BLaER1 treated with 17β-estradiol and CSF1 and Interleukin-3, amounts not matched to agents 10 nM and 100 nM (cell line): ENCODE data around the gene ZFP36L2.

Source experiments
- H3K27ac ChIP-seq, 11 experiments: shearing (Covaris generic); formaldehyde crosslinking; 2 replicates each; pipeline ENCODE4 v1.8.1; 2022
- H3K27me3 ChIP-seq, 11 experiments: shearing (Covaris generic); formaldehyde crosslinking; 2 replicates each; pipeline ENCODE4 v1.8.1; 2022
- H3K36me3 ChIP-seq, 11 experiments: shearing (Covaris generic); formaldehyde crosslinking; 2 replicates each; pipeline ENCODE4 v1.8.1; 2022
- H3K4me1 ChIP-seq, 10 experiments: shearing (Covaris generic); formaldehyde crosslinking; 2 replicates each; pipeline ENCODE4 v1.8.1; 2022
- H3K4me2 ChIP-seq, 11 experiments: shearing (Covaris generic); formaldehyde crosslinking; 2 replicates each; pipeline ENCODE4 v1.8.1; 2022
- H3K4me3 ChIP-seq, 10 experiments: shearing (Covaris generic); formaldehyde crosslinking; 2 replicates each; pipeline ENCODE4 v1.8.1; 2022
- H3K9ac ChIP-seq, 11 experiments: shearing (Covaris generic); formaldehyde crosslinking; 2 replicates each; pipeline ENCODE4 v1.8.1; 2022
- H3K9me3 ChIP-seq, 11 experiments: shearing (Covaris generic); formaldehyde crosslinking; replicated peaks in 1 of 11; 2 replicates each; pipeline ENCODE4 v1.8.1; 2022
- H4K20me1 ChIP-seq, 11 experiments: shearing (Covaris generic); formaldehyde crosslinking; 2 replicates each; pipeline ENCODE4 v1.8.1; 2022
- Cebpa-rat ChIP-seq, 11 experiments: shearing (Covaris generic); IDR thresholded peaks; 2 replicates each; pipeline ENCODE4 v1.8.1; 2022

The ZFP36L2 gene

DNA sequence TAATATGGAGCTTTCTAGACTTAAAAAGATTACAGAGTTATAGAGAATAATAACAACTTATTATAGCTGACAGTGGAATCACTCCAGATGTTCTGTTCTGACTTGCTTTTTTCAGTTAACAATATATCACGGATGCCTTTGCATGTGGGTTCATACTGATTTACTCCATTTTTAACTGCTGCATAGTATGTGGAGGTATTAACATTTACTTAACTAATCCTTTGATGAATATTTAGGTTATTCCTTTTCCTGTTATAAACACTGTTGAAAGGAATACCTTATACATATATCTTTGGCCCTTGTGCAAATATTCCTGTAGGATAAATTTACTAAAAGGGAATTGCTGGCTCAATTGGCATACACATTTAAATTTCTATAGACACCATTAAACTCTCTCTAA, 33.1 kb upstream of the ZFP36L2 start:
- no peak overlapping the region for H3K4me2 ChIP-seq
- H4K20me1 ChIP-seq = no peaks in the 10 kb centered on the region
- H3K9ac ChIP-seq = no peak overlapping the region
- no peak overlapping the region for H3K4me3 ChIP-seq
- TF ChIP-seq Cebpa-rat (IDR thresholded peaks at IDR 0.05) = no peak
- H3K27ac ChIP-seq = no peak overlapping the region
- no peaks in the 10 kb centered on the region for H3K9me3 ChIP-seq
- no peaks in the 10 kb centered on the region for H3K27me3 ChIP-seq
- H3K36me3 ChIP-seq = peaks cover 19 to 67% (median 38%) of the 10 kb centered on the region in 11 experiments; a peak in 21 of 22 replicates
- peaks cover 0 to 20% (median 3%) of the 10 kb centered on the region in 10 experiments; a peak in 9 of 20 replicates for H3K4me1 ChIP-seq

DNA sequence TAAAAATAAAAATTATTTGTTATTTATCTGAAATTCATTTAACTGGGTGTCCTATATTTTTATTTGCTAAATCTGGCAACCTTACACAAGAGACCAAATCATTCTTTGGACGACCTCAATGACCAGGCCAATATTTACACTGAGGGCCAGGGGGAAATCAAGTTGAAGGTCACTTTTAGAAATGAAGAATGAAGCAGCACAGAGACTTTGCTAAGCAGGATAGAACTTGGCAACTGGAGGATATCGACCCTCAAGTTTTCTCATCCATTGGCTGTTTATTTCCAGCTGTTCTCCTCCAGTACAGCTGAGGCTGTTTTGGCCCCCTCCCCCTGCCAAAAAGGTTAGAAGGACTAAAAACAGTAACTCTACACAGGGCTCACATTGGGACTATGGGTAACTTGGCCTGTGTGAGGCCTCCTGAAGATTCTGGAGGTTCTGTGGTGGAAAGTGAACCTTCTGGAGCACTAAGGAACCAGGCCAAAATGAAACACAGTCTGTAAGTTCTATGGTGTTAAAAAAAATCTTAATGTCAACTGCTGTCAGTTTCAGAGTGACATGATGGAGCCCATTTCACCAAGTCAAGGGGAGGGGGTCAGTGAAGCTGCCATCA, 32.2 kb upstream of the ZFP36L2 start:
- Histone ChIP-seq H3K4me3 (no peak overlapping the region), H3K4me1 (peaks cover 0 to 19% (median 3%) of the 10 kb centered on the region in 10 experiments; a peak in 9 of 20 replicates), H3K36me3 (peaks cover 25 to 65% (median 44%) of the 10 kb centered on the region in 11 experiments; a peak in 21 of 22 replicates), H3K9ac (no peak overlapping the region), H3K27me3 (no peaks in the 10 kb centered on the region), H3K27ac (no peak overlapping the region; a peak in 1 of 22 replicates), H3K9me3 (no peaks in the 10 kb centered on the region), H4K20me1 (no peaks in the 10 kb centered on the region), H3K4me2 (no peak overlapping the region)
- TF ChIP-seq Cebpa-rat (IDR thresholded peaks at IDR 0.05) = no peak

DNA sequence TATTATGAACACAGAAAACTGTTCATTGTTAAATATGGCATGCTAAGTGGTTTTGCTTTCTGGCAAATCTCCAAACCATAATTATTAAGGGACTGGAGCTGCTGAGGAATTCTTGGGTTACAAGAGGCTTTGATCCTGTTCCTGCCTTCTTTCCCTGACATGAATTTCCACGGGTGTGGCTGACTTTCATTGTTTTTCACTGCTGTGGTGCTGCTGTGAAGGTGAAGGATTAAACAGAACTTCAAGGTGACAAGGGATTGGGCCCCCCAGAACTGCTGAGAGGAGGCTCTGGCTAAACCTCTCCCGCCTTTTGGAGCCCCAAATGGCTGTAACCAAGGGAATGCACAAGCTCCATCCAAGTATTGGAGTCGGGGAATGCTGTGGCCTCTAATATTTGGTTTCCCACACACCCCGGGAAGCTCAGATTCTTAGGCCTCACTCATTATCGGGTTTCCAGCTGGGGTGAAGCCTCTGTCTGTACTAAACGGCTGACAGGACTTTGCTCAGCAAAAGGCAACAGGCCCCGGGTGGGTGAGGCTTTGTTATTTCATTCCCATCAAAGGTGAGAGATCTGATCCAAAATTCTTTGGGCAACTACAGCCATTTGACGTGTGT, 29.0 kb upstream of the ZFP36L2 start:
- Histone ChIP-seq H3K36me3 (peaks cover 25 to 67% (median 48%) of the 10 kb centered on the region in 11 experiments; a peak in 21 of 22 replicates), H3K4me3 (no peak overlapping the region), H3K9ac (no peak overlapping the region), H4K20me1 (no peaks in the 10 kb centered on the region), H3K9me3 (no peaks in the 10 kb centered on the region), H3K27ac (no peak overlapping the region), H3K4me2 (no peak overlapping the region), H3K27me3 (no peaks in the 10 kb centered on the region), H3K4me1 (0 out of 20 replicates have a peak, but pooled peaks cover 0 to 4% (median 0%) of the 10 kb centered on the region in 10 experiments)
- TF ChIP-seq Cebpa-rat (IDR thresholded peaks at IDR 0.05) = no peak

DNA sequence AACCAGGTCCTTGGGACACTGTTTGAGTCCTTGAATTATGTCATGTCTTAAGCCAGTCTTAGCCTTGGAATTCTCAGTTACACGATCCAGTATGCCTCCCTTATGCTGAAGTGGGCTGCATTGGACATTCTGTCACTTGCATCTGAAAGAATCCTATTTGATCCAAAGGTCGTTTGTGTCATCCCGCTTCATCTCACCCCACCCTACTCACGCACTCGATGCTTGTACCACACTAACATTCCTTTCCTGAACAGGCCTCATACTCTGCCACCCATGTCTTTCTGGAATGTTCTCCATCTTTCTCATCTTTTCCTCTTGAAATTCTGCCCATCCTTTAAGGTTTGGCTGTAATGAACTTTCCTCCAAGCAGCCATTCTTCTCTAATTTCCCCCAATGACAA, 27.9 kb upstream of the ZFP36L2 start:
- H3K4me2 ChIP-seq = no peak overlapping the region
- H3K36me3 ChIP-seq = peaks cover 25 to 64% (median 44%) of the 10 kb centered on the region in 11 experiments; a peak in 21 of 22 replicates
- peaks cover 0 to 4% (median 0%) of the 10 kb centered on the region in 11 experiments; a peak in 1 of 22 replicates for H3K9me3 ChIP-seq
- H3K4me1 ChIP-seq = 0 out of 20 replicates have a peak, but pooled peaks cover 0 to 4% (median 0%) of the 10 kb centered on the region in 10 experiments
- H3K4me3 ChIP-seq = no peak overlapping the region
- H3K9ac ChIP-seq = no peak overlapping the region
- TF ChIP-seq Cebpa-rat (IDR thresholded peaks at IDR 0.05) = no peak
- H3K27me3 ChIP-seq = no peaks in the 10 kb centered on the region
- H3K27ac ChIP-seq = no peak overlapping the region
- no peaks in the 10 kb centered on the region for H4K20me1 ChIP-seq

DNA sequence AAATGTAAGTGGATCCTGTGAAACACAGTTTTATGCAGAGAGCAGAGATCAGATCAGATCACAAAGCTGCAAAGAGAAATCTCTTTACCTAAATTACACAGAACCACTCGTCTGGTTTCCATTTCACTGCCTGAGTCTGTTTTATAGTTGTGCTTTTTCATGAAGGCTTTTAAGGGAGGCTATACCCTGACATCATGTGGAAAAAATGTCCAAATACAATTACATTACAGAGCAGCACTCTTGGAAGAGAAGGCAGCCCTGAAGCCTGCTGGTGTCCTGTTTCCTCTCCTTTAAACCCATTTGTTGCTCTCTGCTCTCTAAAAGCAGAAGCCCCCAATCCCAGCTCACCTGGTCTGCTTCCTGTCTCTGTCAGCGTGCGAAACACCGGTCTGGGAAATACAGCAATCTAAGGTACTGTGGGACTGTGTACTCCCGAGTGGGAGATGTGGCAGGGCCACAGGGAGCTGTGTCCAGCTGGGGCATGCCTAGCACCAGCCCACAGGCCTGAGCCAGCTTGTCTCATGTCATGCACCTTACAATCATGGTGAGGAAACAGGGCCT, 24.8 kb upstream of the ZFP36L2 start:
- peaks cover 0 to 4% (median 0%) of the 10 kb centered on the region in 11 experiments; a peak in 1 of 22 replicates for H3K9me3 ChIP-seq
- no peak overlapping the region for H3K27ac ChIP-seq
- peaks cover 0 to 10% (median 0%) of the 10 kb centered on the region in 10 experiments; a peak in 1 of 20 replicates for H3K4me1 ChIP-seq
- peaks cover 12 to 56% (median 32%) of the 10 kb centered on the region in 11 experiments; a peak in 19 of 22 replicates for H3K36me3 ChIP-seq
- TF ChIP-seq Cebpa-rat (IDR thresholded peaks at IDR 0.05) = no peak
- H3K27me3 ChIP-seq = no peaks in the 10 kb centered on the region
- H4K20me1 ChIP-seq = no peaks in the 10 kb centered on the region
- H3K9ac ChIP-seq = no peak overlapping the region
- no peak overlapping the region for H3K4me3 ChIP-seq
- H3K4me2 ChIP-seq = no peak overlapping the region

DNA sequence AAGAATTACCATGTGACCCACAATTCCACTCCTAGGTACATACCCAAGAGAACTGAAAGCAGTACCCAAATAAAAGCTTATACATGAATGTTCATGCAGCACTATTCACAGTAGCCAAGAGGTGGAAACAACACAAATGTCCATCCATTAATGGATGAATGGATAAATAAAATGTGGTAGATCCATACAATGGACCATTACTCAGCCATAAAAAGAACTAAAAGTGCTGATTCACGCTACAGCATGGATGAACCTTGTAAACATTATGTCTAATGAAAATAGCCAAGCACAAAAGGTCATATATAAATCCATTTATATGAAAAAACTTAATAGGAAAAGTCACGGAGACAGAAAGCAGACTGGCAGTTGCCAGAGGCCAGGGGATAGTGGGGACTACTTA, 23.6 kb upstream of the ZFP36L2 start:
- H3K4me2 ChIP-seq = no peak overlapping the region
- no peak overlapping the region for H3K27ac ChIP-seq
- peaks cover 4 to 53% (median 24%) of the 10 kb centered on the region in 11 experiments; a peak in 15 of 22 replicates for H3K36me3 ChIP-seq
- TF ChIP-seq Cebpa-rat (IDR thresholded peaks at IDR 0.05) = no peak
- H3K27me3 ChIP-seq = no peaks in the 10 kb centered on the region
- H3K9me3 ChIP-seq = peaks cover 0 to 4% (median 0%) of the 10 kb centered on the region in 11 experiments; a peak in 1 of 22 replicates
- H3K4me3 ChIP-seq = no peak overlapping the region
- H3K4me1 ChIP-seq = peaks cover 0 to 16% (median 0%) of the 10 kb centered on the region in 10 experiments; a peak in 5 of 20 replicates
- H3K9ac ChIP-seq = no peak overlapping the region
- H4K20me1 ChIP-seq = no peaks in the 10 kb centered on the region

DNA sequence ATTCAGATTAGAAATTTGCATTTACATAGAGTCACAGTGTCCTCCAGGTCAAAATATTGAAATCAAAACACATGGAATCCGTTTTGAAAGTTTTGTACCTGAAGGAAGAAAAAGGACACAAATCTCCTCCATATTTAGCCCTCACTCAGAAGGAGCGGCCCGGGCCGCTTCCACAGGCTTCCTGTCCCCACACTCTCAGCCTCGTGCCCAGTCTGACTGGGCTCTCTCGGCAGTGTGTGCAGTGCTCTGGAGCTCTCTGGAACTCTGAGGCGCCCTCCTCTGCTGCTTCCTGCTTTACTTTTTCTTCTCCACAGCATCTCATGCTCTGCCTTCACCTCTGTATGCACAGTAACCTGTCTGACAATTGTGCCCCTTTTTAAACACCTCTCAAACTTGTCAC, 22.2 kb upstream of the ZFP36L2 start:
- no peak overlapping the region for H3K27ac ChIP-seq
- H4K20me1 ChIP-seq = no peaks in the 10 kb centered on the region
- H3K4me3 ChIP-seq = no peak overlapping the region
- H3K9me3 ChIP-seq = peaks cover 0 to 4% (median 0%) of the 10 kb centered on the region in 11 experiments; a peak in 1 of 22 replicates
- no peak overlapping the region for H3K4me2 ChIP-seq
- no peaks in the 10 kb centered on the region for H3K27me3 ChIP-seq
- TF ChIP-seq Cebpa-rat (IDR thresholded peaks at IDR 0.05) = no peak
- H3K9ac ChIP-seq = no peak overlapping the region
- peaks cover 0 to 30% (median 0%) of the 10 kb centered on the region in 10 experiments; a peak in 7 of 20 replicates for H3K4me1 ChIP-seq
- peaks cover 0 to 50% (median 21%) of the 10 kb centered on the region in 11 experiments; a peak in 16 of 22 replicates for H3K36me3 ChIP-seq

DNA sequence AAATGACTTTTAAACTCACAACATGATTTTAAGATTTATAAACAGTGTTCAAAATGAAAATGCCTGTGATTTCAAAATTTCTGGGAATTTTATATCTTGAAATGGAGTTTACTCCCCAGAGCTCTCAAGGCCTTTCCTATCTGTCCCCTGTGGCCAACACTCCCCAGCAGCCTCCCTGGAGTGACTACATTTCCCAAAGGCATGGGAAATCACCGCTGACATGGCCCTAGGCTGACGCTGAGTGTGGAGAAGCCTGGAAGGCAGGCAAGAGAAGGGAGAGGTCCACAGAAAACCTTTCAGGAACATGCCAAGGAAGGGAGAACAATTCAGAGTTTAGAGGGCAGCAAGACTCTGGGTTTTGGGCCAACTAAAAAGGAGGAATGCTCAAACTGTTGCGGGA, 20.2 kb upstream of the ZFP36L2 start:
- no peak overlapping the region for H3K4me3 ChIP-seq
- peaks cover 0 to 4% (median 0%) of the 10 kb centered on the region in 11 experiments; a peak in 1 of 22 replicates for H3K9me3 ChIP-seq
- no peak overlapping the region for H3K27ac ChIP-seq
- peaks cover 0 to 43% (median 2%) of the 10 kb centered on the region in 10 experiments; a peak in 8 of 20 replicates for H3K4me1 ChIP-seq
- no peak for TF ChIP-seq Cebpa-rat (IDR thresholded peaks at IDR 0.05)
- H3K4me2 ChIP-seq = no peak overlapping the region
- H4K20me1 ChIP-seq = no peaks in the 10 kb centered on the region
- no peaks in the 10 kb centered on the region for H3K27me3 ChIP-seq
- H3K36me3 ChIP-seq = peaks cover 0 to 57% (median 30%) of the 10 kb centered on the region in 11 experiments; a peak in 15 of 22 replicates
- no peak overlapping the region for H3K9ac ChIP-seq

DNA sequence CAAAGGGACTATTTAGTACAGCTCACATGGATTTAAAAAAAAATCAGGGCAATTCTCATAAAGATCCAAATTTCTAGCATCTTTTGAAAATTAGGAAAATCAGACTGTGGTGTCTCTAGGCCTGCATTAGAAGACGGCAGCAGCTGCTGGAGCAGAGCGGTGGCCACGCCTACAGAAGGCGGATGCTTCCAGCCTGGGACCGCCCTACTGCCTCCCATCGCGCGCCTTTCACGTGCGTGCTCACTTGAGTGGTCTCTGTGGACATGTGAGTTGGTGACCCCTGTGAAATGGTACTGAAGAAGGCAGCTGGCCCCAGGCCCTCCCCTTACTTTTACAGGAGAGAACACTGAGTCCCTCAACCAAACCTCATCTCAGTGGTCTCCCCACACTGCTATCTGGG, 15.2 kb upstream of the ZFP36L2 start:
- TF ChIP-seq Cebpa-rat (IDR thresholded peaks at IDR 0.05) = no peak

More for the DNA sequence above, 15.2 kb upstream of the ZFP36L2 start:
- H3K27me3 ChIP-seq = no peaks in the 10 kb centered on the region
- H3K9me3 ChIP-seq = 0 out of 22 replicates have a peak, but pooled peaks cover 0 to 4% (median 0%) of the 10 kb centered on the region in 11 experiments
- H4K20me1 ChIP-seq = no peaks in the 10 kb centered on the region
- H3K4me3 ChIP-seq = no peak overlapping the region
- H3K4me2 ChIP-seq = peak overlapping the region in 3 of 11 experiments; percentile 74 to 91 (median 83); a peak in 5 of 22 replicates
- peaks cover 10 to 89% (median 35%) of the 10 kb centered on the region in 10 experiments; a peak in 19 of 20 replicates for H3K4me1 ChIP-seq
- peaks cover 0 to 35% (median 18%) of the 10 kb centered on the region in 11 experiments; a peak in 14 of 22 replicates for H3K36me3 ChIP-seq
- peak overlapping the region in 6 of 11 experiments; percentile 0 to 93 (median 91); a peak in 5 of 22 replicates for H3K27ac ChIP-seq
- H3K9ac ChIP-seq = peak overlapping the region in 3 of 11 experiments; percentile 74 to 78 (median 77); a peak in 3 of 22 replicates
